Mesendoderm (in vitro differentiated cells): ENCODE measurements around the gene PELI1. TPM values are rescaled to one million over a fixed set of nuclear protein-coding genes. Genes with fewer than 3 reads are reported as not detected.

Experiments used
- DNase-seq: peaks from one replicate; pipeline ENCODE4 v3.0.0; 2013
- H2AK5ac ChIP-seq: 2 replicates; pipeline ENCODE4 v1.6.1; 2013; ENCODE audit warnings: low read length, inconsistent platforms
- H2BK120ac ChIP-seq: 2 replicates; pipeline ENCODE4 v1.6.1; 2013; ENCODE audit warnings: low read depth, mild to moderate bottlenecking, low read length, moderate library complexity, mixed read lengths
- H2BK15ac ChIP-seq: replicated peaks from 2 replicates; pipeline ENCODE4 v1.6.1; 2013; ENCODE audit warnings: low read depth, mild to moderate bottlenecking, moderate library complexity
- H2BK5ac ChIP-seq: 2 replicates; pipeline ENCODE4 v1.6.1; 2013; ENCODE audit warnings: low read length, inconsistent platforms
- H3K18ac ChIP-seq: 2 replicates; pipeline ENCODE4 v1.6.1; 2013; ENCODE audit warnings: mild to moderate bottlenecking, low read length, mixed read lengths
- H3K23ac ChIP-seq: one replicate; pipeline ENCODE4 v1.6.1; 2013; ENCODE audit warnings: low read length
- H3K27ac ChIP-seq: 2 replicates; pipeline ENCODE4 v1.5.1; 2013; ENCODE audit warnings: low read depth, mild to moderate bottlenecking, inconsistent platforms, low read length, moderate library complexity
- H3K27me3 ChIP-seq: 2 replicates; pipeline ENCODE4 v1.6.1; 2013; ENCODE audit warnings: low read length, control low read depth, mild to moderate bottlenecking, inconsistent platforms; ENCODE audit not compliant: insufficient read depth, poor library complexity
- H3K36me3 ChIP-seq: 2 replicates; pipeline ENCODE4 v1.6.1; 2013; ENCODE audit warnings: low read length, inconsistent platforms; ENCODE audit not compliant: control insufficient read depth, insufficient read depth
- H3K4ac ChIP-seq: one replicate; pipeline ENCODE4 v1.6.1; 2013; ENCODE audit warnings: low read depth, mild to moderate bottlenecking, low read length, moderate library complexity
- H3K4me1 ChIP-seq: 2 replicates; pipeline ENCODE4 v1.6.1; 2013; ENCODE audit warnings: low read depth, low read length, inconsistent platforms; ENCODE audit not compliant: control insufficient read depth
- H3K4me2 ChIP-seq: 2 replicates; pipeline ENCODE4 v1.6.1; 2013; ENCODE audit warnings: low read length
- H3K4me3 ChIP-seq: 2 replicates; pipeline ENCODE4 v1.5.1; 2013; ENCODE audit warnings: mild to moderate bottlenecking, low read length
- H3K56ac ChIP-seq: one replicate; pipeline ENCODE4 v1.6.1; 2013; ENCODE audit warnings: low read length
- H3K79me1 ChIP-seq: 2 replicates; pipeline ENCODE4 v1.6.1; 2013; ENCODE audit warnings: low read length, inconsistent platforms
- H3K79me2 ChIP-seq: 2 replicates; pipeline ENCODE4 v1.6.1; 2013; ENCODE audit warnings: mild to moderate bottlenecking, low read length; ENCODE audit not compliant: control insufficient read depth, insufficient read depth
- H3K9ac ChIP-seq: 2 replicates; pipeline ENCODE4 v1.6.1; 2013; ENCODE audit warnings: low read length, inconsistent platforms
- H4K5ac ChIP-seq: one replicate; pipeline ENCODE4 v1.6.1; 2013; ENCODE audit warnings: low read length
- H4K8ac ChIP-seq: one replicate; pipeline ENCODE4 v1.6.1; 2013; ENCODE audit warnings: low read depth, mild to moderate bottlenecking, control low read depth, low read length, moderate library complexity
- WGBS: extraction: QIAGEN DNeasy Blood & Tissue Kit; methylation state at CpG from one replicate; pipeline ENCODE4 v1.1.7; 2013; ENCODE audit warnings: low lambda C conversion rate, missing lambda C conversion rate; ENCODE audit not compliant: insufficient coverage; ENCODE audit errors: extremely low coverage; 5-methylcytosine and 5-hydroxymethylcytosine counted together
- polyA plus RNA-seq, 2 experiments: library from polyadenylated mRNA; stranded (reverse); fragments of 200-250 nt; gene quantifications; one replicate each; pipeline ENCODE4 v1.2.3, GENCODE V29; 2013

The PELI1 gene, protein sequence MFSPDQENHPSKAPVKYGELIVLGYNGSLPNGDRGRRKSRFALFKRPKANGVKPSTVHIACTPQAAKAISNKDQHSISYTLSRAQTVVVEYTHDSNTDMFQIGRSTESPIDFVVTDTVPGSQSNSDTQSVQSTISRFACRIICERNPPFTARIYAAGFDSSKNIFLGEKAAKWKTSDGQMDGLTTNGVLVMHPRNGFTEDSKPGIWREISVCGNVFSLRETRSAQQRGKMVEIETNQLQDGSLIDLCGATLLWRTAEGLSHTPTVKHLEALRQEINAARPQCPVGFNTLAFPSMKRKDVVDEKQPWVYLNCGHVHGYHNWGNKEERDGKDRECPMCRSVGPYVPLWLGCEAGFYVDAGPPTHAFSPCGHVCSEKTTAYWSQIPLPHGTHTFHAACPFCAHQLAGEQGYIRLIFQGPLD
- 44.0 TPM for polyA plus RNA-seq (2013, experiment 1 of 2)
- 41.3 TPM for polyA plus RNA-seq (2013, experiment 2 of 2)

DNA sequence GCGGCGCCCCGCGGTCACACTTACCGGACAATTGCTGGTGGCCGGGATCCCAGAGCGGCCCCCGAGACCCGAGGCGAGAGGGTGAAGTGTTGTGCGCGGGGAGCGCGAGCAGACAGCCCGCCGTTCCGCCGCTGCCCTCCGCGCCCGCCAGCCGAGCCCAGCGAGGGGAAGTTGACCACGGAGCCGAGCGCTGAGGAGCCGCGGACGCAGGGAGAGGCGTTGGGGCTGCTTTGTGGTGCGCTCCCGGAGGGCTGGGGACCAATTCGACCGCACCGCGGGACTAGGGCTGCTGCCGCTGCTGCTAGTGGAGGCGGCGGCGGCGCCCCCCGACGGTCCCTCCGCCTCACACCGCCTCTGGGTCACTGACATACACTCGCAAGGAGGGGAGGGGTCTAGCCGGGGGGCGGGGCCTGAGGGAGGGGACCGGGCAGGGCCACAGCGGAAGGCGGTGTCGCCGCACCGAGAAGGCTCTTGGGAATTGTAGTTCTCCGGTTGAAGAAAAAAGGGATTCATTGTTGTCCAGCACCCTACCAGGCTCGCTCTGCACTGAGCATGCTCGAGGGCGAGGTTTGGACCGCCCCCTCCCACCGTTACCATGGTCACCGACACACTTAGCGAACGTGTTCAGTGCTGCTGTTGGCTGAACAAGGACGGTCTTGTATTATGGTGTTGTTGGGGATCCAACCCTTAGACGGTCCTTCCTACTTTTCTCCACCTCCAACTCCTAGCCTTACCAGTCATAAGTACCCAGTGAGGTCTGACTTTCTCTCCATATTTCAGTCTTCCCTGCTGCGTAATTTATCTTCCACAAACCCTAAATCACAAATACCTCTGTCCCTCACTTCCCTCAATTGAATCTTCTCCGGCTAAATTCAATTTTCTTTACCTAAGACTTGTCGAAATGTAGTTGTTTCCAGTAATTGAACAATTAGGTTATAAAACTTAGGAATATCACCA is at the start of gene PELI1:
TSS of gene PELI1 (minus strand) at position 364 of the 957 bp plus-strand sequence. CDS start 36,110 bp downstream, outside the sequence.
- peaks cover 34% of the 10 kb centered on the region for H3K79me2 ChIP-seq
- H3K23ac ChIP-seq: peak within 1 kb of the TSS; percentile 97
- H3K56ac ChIP-seq: peak within 1 kb of the TSS; percentile 98
- peak within 1 kb of the TSS; percentile 99 for H3K27ac ChIP-seq
- peaks cover 9% of the 10 kb centered on the region for H3K4me1 ChIP-seq
- no peak within 1 kb of the TSS for H2AK5ac ChIP-seq
- peak within 1 kb of the TSS; percentile 96 for H3K4ac ChIP-seq
- peak within 1 kb of the TSS; percentile 98 for H4K8ac ChIP-seq
- H4K5ac ChIP-seq: no peak within 1 kb of the TSS
- H3K36me3 ChIP-seq: no peaks in the 10 kb centered on the region
- peak within 1 kb of the TSS; percentile 97 for H2BK120ac ChIP-seq
- H2BK5ac ChIP-seq: peak within 1 kb of the TSS; percentile 84
- peak within 1 kb of the TSS; percentile 36 for H3K4me2 ChIP-seq
- DNase-seq: peak; percentile 100
- WGBS: 100% methylated on average over 2 of the region's 68 CpGs
- peak within 1 kb of the TSS; percentile 57 for H2BK15ac ChIP-seq
- H3K4me3 ChIP-seq: peak within 1 kb of the TSS; percentile 78
- H3K18ac ChIP-seq: peak within 1 kb of the TSS; percentile 99
- H3K27me3 ChIP-seq: no peaks in the 10 kb centered on the region
- no peaks in the 10 kb centered on the region for H3K79me1 ChIP-seq
- H3K9ac ChIP-seq: peak within 1 kb of the TSS; percentile 97

DNA sequence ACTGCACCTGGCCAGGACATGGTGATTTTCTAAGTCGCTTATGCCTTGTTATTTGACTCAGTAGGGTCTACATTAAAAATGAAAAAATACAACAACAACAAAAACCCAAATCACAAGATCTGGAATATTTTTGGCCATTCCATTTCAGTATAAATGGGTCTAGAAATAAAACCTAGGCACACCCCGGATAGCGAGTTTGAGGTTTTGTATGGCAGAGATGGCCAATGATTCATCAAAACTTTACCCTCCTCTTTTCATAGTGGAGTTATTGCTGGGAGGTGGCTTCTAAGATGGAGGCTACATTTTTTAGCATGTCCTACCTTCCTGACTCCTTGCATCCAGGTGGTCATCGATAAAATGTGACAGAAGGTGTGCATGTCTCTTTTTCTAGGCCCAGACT is 49.3 kb upstream of the PELI1 start:
- peaks cover 4% of the 10 kb centered on the region for H3K4me1 ChIP-seq
- no peak overlapping the region for H2BK15ac ChIP-seq
- no peak overlapping the region for H4K8ac ChIP-seq
- H3K27ac ChIP-seq: no peak overlapping the region
- no peak overlapping the region for H3K4me3 ChIP-seq
- H3K79me1 ChIP-seq: no peaks in the 10 kb centered on the region
- no peak overlapping the region for H2BK120ac ChIP-seq
- H3K4ac ChIP-seq: no peak overlapping the region
- no peak overlapping the region for H3K9ac ChIP-seq
- no peak overlapping the region for H3K23ac ChIP-seq
- no peak overlapping the region for H2AK5ac ChIP-seq
- DNase-seq: no peak
- H3K27me3 ChIP-seq: no peaks in the 10 kb centered on the region
- H3K18ac ChIP-seq: no peak overlapping the region
- no peak overlapping the region for H3K56ac ChIP-seq
- H4K5ac ChIP-seq: no peak overlapping the region
- no peak overlapping the region for H3K4me2 ChIP-seq
- no peak overlapping the region for H2BK5ac ChIP-seq
- no peaks in the 10 kb centered on the region for H3K79me2 ChIP-seq
- no CpG with 5 or more reads among the region's 4 CpGs for WGBS
- H3K36me3 ChIP-seq: no peaks in the 10 kb centered on the region

DNA sequence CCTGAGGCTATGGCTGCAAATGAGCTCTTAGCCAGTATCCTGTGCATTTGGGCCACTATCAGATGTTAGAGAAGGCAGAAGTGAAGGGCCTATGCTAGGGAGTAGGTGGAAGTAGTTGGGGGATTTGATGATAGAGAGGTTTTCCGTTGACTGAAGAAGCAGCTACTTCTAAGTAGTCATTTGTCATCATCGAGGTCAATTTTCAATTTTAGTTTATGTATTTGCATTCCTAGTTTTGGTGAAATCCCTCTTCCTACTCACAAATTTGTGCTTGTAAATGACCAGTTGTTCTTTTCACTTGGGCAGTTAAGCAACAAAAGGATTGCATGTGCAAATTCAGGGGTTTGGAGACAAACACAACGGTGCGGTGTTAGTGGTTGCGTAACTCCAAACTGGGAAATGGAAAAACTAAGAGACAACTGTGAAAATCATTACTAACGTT is 48.5 kb upstream of the PELI1 start:
- H3K56ac ChIP-seq: no peak overlapping the region
- H3K79me2 ChIP-seq: no peaks in the 10 kb centered on the region
- no peak overlapping the region for H3K27ac ChIP-seq
- no peak overlapping the region for H2BK120ac ChIP-seq
- no peak overlapping the region for H3K18ac ChIP-seq
- no peaks in the 10 kb centered on the region for H3K27me3 ChIP-seq
- no peak overlapping the region for H3K23ac ChIP-seq
- no peak for DNase-seq
- no peak overlapping the region for H3K9ac ChIP-seq
- no peak overlapping the region for H3K4ac ChIP-seq
- no peaks in the 10 kb centered on the region for H3K36me3 ChIP-seq
- H3K79me1 ChIP-seq: no peaks in the 10 kb centered on the region
- H2BK5ac ChIP-seq: no peak overlapping the region
- H4K8ac ChIP-seq: no peak overlapping the region
- no peak overlapping the region for H4K5ac ChIP-seq
- H3K4me1 ChIP-seq: peaks cover 4% of the 10 kb centered on the region
- no peak overlapping the region for H3K4me2 ChIP-seq
- H2BK15ac ChIP-seq: no peak overlapping the region
- no peak overlapping the region for H3K4me3 ChIP-seq
- H2AK5ac ChIP-seq: no peak overlapping the region
- WGBS: no CpG with 5 or more reads among the region's 6 CpGs

DNA sequence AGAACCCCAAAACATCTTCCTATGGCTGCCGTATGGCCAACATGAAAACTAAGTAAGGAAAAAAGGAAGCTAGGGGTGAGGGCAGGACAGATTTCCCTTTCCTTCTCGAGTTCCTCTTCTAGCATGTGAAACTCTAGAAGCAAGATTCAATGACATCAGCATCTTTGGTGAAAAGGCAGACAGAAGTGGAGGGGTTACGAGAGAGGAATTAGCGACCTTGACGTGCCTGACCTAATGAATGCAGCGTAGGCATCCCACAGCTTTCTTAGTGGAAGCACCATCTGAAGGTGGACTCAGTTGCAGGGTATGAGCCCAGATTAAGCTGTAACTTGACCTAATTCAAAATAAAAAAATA is 47.9 kb upstream of the PELI1 start:
- Histone ChIP-seq H2BK120ac (no peak overlapping the region), H3K27me3 (no peaks in the 10 kb centered on the region)
- no CpG with 5 or more reads among the region's 6 CpGs for WGBS

DNA sequence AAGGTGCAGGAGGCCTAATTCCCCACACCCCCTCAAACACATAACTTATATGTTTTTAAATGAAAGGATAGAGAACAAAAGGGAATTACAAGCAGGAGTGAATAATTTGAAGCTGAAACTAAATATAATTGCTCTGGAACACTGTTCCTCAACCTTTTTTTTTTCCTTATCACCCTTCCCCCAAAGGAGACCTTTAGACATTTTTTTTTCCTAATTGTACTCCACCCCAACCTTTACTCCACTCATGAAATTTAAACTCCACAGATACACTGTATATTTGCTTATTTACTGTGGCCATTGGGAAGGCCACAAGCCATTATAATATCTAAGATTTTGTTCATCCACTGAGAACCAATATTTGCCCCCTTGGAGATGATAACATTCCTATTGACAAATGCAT is 45.4 kb upstream of the PELI1 start:
- Histone ChIP-seq H3K79me1 (no peaks in the 10 kb centered on the region), H3K18ac (no peak overlapping the region), H3K4me2 (no peak overlapping the region), H3K23ac (no peak overlapping the region), H3K4ac (no peak overlapping the region), H3K4me1 (peaks cover 4% of the 10 kb centered on the region), H4K8ac (no peak overlapping the region), H3K79me2 (no peaks in the 10 kb centered on the region), H4K5ac (no peak overlapping the region), H2BK15ac (no peak overlapping the region), H3K27me3 (no peaks in the 10 kb centered on the region), H3K56ac (no peak overlapping the region), H3K9ac (no peak overlapping the region), H3K27ac (no peak overlapping the region), H3K4me3 (no peak overlapping the region), H2BK120ac (no peak overlapping the region), H2BK5ac (no peak overlapping the region), H3K36me3 (no peaks in the 10 kb centered on the region), H2AK5ac (no peak overlapping the region)
- no peak for DNase-seq

More for the DNA sequence above, 47.9 kb upstream of the PELI1 start:
- no peak overlapping the region for H3K27ac ChIP-seq
- H2AK5ac ChIP-seq: no peak overlapping the region
- H3K23ac ChIP-seq: no peak overlapping the region
- no peak overlapping the region for H4K5ac ChIP-seq
- no peak overlapping the region for H3K4me3 ChIP-seq
- H3K4me2 ChIP-seq: no peak overlapping the region
- no peak overlapping the region for H3K18ac ChIP-seq
- H3K36me3 ChIP-seq: no peaks in the 10 kb centered on the region
- H3K79me2 ChIP-seq: no peaks in the 10 kb centered on the region
- DNase-seq: no peak
- H3K56ac ChIP-seq: no peak overlapping the region
- H3K4ac ChIP-seq: no peak overlapping the region
- no peak overlapping the region for H4K8ac ChIP-seq
- peaks cover 4% of the 10 kb centered on the region for H3K4me1 ChIP-seq
- H3K79me1 ChIP-seq: no peaks in the 10 kb centered on the region
- H2BK5ac ChIP-seq: no peak overlapping the region
- no peak overlapping the region for H2BK15ac ChIP-seq
- no peak overlapping the region for H3K9ac ChIP-seq
